HG02973 (cell line): Measurements from ENCODE around the gene MRGPRG.

ENCODE experiments used
- ATAC-seq: cut with Tn5 transposase; IDR thresholded peaks from one replicate; pipeline ENCODE4 v1.9.1; 2021; ENCODE audit warnings: moderate library complexity; ENCODE audit not compliant: unreplicated experiment

The MRGPRG gene

DNA sequence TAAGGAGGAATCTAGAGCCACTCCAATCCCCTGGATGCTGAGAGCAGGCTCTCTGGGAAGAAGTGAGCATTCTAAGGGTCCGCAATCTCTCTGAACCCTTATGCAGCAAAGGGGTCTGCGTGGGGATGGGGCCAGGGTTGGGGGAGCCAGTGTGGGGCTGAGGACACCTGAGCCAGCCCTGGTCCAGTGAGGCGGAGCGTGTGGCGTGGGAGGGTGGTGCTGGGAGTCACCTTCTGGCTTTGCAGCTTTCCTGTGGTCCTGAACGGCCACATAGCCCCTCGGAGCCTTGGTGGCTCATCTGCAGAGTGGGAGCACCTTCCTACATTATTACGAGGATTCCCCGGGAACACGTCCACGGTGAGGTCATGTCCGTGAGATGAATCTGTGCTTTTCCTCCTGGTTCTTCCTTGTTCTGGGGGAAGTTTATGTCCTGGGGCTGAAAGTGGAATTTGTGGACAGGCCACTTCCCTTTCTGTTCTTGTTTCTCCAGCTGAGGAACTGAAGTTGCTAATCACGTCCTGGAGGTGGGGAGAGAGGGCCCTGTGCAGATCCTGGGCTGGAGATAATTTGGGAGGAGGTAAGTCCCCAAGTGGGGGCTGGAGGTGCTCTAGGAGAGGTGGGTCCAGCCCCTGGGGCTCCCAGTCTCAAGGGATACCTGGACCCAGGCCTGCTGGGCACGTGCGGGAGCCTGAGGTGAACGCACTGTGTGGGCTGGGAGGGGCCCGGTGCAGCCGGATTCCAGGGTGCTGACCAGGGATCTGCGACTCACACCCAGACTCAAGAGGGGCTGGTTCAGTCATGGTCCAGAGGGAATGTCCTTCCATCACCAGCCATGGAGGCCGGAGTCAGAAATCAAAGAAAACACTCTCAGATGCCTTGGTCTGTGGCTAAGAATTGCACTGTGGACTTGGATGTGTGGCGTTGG lies 7.5 kb upstream of the MRGPRG start:
- ATAC-seq: no peak

DNA sequence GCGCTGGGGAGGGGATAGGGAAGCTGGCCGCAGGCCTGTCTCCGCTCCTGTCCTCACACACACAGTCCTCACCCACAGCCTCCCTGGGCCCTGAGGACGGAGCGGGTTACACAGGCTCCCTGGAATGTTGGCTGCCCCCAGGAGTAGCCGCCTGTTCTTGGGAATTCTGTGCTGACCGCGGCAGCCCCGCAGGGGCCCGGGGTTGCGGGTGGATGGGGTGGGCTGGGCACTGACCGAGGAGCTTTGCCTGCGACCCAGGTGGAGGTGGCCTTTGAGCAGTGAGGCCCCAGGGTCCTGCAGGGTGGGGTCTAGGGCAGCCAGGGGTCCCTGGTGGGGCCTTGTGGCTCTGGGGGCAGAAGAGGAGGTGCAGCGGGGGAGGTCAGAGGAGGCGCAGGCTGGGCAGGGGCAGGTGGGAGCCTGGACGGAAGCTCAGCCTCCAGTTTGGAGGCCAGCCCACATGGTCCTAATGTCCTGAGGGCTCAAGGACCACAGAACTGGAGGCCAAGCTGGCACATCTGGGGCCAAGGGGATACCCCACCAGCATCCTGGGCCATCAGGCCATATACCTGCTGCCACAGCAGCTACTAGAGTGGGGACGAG lies 6.6 kb upstream of the MRGPRG start:
- ATAC-seq: no peak

DNA sequence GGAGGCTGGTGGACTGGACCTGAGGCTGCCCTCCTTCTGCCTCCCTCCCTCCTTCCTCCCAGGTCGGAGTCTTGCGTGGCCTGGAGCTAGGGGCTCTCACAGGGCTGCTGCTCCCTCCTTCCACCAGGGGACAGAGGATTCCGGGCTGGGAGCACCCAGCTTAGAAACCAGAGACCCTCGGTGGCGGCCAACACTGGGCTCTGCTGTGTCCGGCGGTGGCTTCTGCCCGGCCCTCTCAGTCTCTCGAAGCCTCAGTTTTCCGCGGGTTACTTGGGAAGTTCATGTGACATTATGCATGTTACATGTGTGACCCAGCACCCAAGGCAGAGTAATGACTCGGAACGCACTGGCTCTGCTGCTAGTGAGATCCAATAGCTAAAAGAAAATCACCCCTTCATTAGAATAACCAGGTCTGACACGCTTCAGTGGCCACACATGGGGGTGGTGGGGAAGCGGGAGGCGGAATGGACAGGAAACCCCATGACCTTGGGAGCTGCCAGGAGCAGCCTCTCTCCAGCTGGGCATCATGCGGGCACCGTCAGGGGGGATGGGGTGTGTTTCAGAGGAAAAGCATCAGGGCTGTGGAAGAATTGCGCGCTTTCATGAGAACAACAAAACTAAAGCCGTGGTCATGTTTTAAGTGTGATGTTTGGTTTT lies 5.9 kb upstream of the MRGPRG start:
- no peak for ATAC-seq

DNA sequence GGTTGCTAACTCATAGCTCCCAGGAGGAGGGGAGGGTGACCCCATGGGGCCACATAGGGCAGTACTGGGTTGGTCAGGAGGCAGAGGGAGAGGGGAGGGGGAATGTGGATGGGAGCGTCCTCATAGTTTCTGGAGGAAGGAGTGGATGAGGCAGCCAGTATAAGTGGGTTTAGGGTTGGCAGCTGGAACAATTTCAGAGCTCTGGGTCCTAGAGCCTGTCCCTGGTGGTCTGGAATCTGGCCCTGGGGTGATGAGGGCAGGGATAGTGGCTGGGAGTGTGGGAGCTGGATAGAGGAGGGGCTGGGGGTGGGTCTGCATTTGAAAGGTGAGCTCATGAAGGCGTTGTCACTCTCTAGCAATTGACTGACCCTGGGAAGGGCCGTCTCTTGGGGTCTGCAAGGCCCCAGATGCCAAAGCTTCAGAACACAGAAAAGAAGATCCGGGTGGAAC lies 5.3 kb upstream of the MRGPRG start:
- ATAC-seq: no peak

DNA sequence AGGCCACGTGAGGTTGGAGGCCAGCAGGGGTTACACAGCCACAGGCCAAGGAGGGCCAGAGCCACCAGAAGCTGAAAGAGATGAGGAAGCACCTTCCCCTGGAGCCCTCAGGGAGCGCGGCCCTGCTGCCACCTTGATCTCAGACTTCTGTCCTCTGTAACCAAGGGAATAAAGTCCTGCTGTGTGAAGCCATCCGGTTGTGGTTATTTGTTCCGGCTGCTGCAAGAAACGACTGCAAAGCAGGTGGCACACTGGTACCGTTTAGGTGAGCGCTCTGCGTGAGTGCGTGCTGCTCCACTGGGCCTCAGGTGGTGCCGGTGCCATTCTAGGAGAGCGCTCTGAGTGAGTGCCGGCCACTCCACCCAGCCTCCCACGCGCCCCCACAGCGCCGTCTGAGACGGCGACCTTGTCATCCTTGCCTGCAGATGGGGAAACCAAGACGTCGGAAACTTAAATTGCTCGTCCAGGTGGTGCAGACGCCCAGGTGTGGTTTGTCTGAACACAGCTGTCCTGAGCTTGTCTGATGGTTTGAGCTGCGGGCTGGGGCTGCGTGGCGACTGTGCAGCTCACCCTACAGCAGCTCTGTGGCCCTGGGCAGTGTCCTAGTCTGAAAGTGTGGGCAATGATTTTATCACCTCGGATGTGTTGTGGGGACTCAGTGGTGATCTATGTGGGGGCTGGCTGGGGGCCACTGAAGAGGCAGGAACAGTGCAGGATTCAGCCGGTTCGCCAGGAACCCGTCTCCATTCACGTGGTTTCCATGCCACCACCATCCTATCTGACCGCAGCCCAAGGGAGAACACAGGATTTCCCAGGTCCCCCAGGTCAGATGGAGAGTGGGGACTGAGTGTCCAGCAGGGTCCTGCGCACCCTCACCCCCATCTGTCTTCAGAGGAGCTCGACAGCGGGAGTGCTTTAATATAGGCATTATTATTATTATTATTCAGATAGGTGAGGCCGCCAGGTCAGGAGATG lies 4.6 kb upstream of the MRGPRG start:
- ATAC-seq: no peak

DNA sequence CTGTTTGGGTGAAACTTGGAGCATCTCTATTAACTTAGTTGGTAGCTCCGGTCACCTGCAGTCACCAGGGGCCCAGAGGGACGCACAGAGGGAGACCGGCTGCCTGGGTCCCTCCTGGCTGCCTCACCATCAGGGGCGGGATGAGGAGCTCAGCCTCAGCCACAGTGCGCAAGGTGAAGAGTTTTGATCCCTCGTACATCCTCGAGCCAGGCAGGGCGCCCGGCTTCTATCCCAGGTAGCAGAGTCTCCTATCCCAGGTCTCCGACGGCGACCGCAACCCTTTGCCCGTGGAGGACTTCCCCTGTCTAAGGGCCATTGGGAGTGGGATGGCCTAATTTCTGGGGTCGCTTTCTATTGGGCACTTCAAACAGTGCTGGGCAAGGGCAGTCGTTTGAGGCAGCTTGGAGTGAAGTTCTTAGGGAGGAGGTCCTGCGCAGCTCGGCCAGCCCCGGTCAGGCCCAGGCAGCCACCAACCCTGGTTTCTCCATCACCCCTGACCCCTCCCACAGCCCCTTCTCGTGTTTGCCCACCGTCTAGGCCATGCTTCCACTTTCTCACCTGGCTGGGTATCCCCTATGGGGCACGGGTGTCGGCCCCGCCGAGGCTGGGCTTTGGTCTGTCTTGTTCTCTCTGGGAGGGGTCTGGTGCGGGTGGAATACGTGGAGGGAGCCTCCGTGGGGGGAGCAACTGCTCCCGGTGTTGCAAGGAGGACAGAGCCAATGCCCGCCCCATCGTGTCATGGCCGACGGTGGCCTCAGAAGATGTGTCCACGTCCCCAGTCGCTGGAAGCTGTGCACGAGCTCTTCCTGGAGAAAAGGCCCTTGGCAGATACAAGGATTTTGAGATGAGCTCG lies 3.6 kb upstream of the MRGPRG start:
- ATAC-seq: no peak

DNA sequence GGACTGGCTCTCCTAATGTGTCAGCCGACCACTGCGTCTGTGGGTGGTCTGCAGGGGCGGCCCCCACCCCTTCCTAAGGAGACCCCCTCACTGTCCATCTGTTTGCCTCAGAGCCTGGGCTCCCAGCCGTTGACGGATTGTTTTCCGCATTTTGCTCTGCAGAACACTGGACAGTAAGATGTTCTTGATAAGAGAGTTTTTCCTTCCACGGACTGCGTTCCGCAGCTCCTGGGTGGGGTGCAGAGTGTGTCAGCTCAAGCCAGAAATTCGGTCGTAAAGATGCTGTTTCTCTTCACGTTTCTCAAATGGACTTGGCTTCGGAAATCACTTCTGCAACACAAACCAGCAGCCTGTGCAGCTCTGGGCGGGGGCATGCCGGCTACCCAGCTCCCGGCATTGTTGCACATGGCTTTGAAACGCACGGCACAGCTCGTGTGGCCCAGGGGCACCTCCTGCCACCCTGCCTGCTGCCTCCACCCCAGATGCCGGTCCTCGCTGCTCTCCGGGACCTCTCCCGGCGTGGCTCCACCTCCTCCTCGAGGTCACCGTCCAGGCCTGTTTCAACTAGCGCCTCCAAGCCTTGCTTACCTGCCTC lies 2.9 kb upstream of the MRGPRG start:
- no peak for ATAC-seq

DNA sequence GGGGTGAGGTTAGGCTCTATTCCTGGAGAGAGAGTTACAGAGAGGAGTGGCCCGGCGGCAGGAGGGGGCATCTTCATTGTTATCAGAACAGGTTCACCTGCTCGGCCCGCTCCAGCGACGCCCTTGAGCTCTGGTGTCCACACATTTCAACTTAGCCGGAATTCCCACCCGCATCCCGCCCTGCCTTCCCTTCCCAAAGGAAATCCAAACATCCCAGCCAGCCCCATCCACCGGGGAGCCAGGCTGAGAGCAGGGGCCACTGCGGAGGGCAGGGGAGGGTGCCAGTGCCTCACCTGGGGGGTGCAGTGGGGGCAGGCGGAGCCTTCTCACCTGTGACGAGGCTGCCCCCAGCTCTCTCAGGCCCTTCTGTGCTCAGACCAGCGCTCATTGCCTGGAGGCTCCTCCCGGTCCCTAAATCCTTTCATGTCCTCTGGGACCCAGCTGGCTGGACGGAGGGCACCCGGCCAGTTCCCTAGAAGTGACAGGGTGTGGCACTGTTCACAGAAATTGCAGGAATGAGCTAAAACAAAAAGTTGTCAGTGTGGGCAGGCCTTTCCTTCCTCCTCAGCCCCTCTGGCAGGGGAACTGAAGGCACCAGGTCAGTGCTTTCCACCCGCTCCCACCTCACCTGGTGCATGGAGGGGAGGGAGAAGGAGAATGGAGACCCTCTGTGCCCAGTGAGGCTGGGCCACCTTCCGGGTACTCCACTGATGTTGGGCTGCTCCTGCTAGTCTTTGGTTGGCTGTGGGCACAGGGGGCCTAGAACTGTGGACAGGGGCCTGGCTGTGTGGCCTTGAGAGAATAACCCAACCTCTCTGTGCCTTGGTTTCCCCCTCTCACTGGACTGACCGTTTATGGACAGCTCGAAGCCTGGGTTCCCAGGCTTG lies 2.2 kb upstream of the MRGPRG start:
- no peak for ATAC-seq

DNA sequence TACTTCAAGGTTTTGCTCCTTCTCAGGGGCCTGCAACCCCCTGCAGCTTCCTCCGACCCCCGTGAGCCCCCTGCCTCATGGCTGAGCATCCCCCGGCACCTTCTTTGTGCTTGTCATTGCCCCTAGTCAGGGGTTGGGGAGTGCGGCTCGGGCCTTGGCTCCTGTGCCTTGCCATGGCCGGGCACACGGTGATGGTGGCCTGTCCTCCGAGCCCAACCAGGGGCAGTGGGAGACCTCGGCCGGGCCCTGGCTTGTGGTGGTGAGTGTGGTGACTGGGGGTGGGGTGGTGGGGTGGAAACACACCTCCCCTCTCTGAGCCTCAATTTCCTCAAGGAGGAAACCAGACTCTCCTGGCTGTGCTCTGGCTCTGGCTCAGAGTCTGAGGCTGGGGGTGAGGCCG lies 1.5 kb upstream of the MRGPRG start:
- no peak for ATAC-seq

DNA sequence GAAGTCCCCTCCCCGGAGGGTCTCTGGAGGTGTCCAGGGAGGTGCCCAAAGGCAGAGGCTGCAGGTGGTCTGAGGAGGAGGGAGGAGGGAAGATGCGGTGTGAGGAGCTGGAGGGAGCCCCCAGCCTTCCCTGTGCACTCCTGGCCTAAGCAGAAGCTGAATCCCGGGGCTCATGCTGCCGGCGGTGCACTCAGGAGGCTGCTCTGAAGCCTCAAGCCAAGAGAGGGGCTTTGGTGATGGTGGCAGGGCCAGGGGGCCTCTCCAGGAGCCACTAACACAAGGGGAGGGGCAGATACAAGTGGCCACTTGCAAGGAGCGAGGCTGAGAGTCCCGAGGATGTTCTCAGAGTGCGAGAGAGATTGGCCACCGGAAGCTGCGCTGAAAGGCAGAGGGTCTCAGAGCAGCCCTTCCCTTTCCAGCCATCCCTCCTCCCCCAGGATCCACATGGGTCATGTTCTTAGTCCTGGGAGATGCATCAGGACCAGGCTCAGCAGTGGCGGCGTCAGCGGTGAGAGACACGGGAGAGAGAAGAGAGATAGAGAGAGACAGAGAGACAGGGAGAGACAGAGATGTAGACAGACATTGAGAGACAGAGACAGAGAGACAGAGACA lies 774 bp upstream of the MRGPRG start:
- ATAC-seq: no peak

DNA sequence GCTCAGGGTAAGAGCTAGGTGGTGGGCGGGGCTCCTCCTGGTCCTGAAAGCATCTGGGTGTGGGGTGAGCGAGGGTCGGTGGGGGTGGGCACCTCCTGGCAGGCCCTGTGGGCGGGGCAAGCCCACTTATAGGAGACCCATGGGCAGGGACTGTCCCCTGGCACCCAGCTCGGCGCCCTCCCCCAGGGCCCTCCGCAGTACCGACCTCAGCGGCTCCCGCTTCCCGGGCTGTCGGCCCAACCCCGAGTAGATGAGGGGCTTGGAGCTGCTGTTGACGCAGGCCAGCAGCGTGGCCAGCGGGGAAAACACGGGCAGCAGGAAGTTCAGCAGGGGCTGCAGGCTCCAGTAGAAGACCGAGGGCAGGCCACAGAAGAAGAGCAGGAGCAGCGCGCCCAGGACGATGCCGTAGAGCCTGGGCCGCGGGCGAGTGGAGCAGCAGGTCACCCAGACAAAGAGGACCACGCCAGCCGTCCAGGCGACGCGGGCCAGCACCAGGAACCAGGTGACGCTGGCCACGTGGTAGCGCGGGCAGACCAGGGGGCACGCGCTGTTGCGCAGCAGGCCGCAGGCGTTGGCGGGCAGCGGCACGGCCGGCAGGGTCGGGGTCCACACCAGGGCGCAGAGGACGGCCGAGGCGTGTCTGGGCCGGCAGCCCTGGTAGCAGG lies 663 bp downstream of the MRGPRG start:
- ATAC-seq: no peak

DNA sequence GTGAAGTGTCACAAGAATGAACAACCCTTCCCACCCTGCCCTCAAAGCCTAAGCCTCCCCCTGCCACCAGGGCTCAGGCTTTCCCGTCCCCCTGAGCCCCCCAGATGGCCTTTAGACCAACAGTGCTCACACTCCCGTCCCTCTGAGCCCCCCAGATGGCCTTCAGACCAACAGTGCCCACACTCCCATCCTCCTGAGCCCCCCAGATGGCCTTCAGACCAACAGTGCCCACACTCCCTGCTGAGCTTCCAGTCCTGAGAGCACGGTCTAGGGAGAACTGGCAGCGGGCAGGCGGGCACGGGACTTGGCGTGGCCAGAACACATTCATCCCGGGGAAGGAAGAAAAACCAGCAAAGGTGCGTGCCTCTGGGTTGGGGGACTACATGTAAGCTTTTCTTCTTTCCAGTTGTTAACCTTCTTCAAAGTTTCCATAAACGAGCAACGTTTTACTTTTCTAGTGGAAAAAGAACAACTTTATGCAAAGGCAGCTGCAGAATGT lies 2.5 kb downstream of the MRGPRG start:
- no peak for ATAC-seq

DNA sequence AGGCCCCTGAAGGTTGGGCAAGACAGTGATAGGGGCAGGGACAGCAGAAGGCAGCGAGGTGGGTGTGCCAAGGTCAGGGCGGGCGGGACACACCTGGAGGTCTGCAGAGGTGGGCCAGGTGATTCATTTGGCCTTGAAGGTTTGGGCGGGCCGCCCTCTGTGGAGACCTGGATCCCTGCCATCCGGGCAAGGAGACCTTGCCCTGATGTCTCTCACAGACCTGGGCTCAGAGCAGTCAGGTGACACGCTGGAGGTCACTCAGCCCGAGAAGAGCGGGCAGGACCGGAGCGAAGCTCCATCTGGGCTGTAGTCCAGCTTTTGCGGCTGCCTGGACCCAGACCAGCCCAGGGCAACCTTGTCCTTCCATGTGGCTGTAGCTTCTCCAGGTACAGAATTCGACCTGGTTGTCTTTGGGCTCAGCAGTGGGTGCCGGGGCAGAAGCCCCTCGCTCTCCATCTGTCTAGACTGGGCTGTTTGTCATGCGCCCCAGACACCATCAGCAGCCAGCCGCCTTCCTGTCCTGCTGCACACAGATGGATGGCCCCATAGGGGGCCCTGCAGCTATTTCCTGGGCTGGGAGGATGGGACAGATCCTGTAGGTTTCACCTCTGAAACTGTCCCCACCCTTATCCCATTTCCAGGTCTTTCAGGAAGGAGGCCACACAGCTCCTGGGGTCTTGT lies 3.1 kb downstream of the MRGPRG start:
- no peak for ATAC-seq

DNA sequence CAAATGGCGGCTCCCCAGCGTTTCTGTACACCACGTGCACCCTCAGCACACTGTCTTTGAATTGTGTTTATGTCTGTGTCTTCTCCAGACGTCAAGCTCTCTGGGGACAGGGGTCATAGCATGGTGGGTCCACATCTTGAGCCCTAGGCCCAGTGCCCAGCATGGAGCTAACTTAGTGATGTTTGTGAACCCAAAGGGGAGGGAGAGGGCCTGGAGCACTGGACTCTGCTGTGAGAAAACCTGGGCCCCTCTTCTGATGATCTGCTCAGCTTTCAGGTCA lies 4.3 kb downstream of the MRGPRG start:
- no peak for ATAC-seq

DNA sequence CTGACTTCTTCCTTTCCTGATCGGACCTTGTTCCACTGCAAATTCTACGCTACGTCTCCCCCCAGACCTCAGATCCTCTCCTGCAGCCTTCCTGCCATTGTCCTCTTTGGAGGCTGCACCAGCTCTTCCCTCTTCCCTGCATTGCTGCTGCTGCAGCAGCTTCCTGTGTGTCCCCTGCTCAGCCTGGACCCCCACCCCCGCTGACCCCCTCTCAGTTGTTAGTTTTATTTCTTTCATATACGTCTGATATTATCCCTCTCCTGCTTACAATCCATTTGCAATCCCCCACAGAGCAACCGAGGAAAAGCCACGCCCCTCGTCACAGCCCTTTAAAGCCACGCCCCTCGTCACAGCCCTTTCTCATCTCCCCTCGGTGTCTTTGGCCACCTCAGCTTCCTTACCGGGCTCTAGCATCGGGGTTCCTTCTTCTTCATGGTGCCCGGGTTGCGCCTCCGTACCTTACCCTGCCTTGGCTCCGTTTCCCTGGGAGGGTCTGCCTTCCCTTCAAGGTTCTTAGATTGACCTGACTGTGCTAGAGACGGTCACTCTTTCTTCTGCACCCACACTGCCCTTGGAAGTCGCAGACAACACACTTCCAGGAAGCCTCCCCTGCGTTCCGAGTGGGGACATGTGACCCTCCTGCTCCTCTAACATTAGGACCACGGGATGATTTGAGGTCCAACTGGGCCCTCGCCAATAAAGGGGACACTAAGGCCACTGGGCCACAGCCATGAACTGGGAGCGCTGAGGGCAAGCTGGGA lies 4.8 kb downstream of the MRGPRG start:
- ATAC-seq: no peak

DNA sequence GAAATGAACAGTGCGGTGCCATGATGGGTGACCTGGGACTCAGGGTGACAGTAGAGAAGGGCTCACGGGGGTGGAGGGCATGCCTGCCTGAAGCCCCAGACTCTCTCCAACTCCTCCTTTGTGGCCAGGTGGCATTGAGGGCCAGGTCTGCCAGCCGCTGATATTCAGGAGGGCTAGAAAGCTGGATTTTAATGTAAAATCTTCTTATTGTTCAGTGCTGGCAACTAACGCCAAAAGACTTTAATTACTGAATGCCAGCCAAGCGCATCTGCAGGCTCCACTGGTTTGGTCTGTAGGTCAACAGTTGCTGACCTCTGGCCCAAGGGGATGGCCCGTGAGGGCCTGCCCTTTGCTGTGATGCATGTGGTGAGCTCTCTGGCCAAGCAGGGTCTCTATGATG lies 10.3 kb downstream of the MRGPRG start:
- ATAC-seq: no peak
